Transverse colon (tissue), 4 donors: Measurements from ENCODE around the gene PLD5. TPM values are rescaled to one million over a fixed set of nuclear protein-coding genes. Genes with fewer than 3 reads are reported as not detected.
"Not testable (repeated sequence)": the region's sequence is repeated elsewhere in the genome, so short reads cannot be mapped to it uniquely, and the experiment has no call there.

Source experiments
- DNase-seq: peaks from one replicate; pipeline ENCODE4 v3.0.0-alpha.2; 2019
- H3K27ac ChIP-seq, 4 donors: fragments of 200-600 bp; sonication (generic); 2 replicates each; pipeline ENCODE4 v1.5.1; 2016 to 2018; ENCODE audit warnings: inconsistent platforms in 4 of 4
- H3K27me3 ChIP-seq: fragments of 200-600 bp; sonication (generic); 2 replicates; pipeline ENCODE4 v1.5.1; 2017; ENCODE audit warnings: inconsistent platforms
- H3K36me3 ChIP-seq, 4 donors: fragments of 200-600 bp; sonication (generic); 2 replicates each; pipeline ENCODE4 v1.5.1; 2017 to 2019; ENCODE audit warnings: inconsistent platforms in 4 of 4
- H3K4me1 ChIP-seq, 4 donors: fragments of 200-600 bp; sonication (generic); 2 replicates each; pipeline ENCODE4 v1.5.1; 2017 to 2020; ENCODE audit warnings: inconsistent platforms in 4 of 4
- H3K4me3 ChIP-seq, 4 donors: fragments of 200-600 bp; sonication (generic); 1 replicate in 1 of 4; 2 replicates in 3 of 4; pipeline versions ENCODE4 v1.5.1 to v1.6.1; 2017 to 2019; ENCODE audit warnings: inconsistent platforms in 4 of 4
- H3K9me3 ChIP-seq, 2 donors: fragments of 200-600 bp; sonication (generic); 2 replicates each; pipeline ENCODE4 v1.5.1; 2017 to 2019; ENCODE audit warnings: inconsistent platforms in 2 of 2
- CTCF ChIP-seq, 5 experiments: fragments of 200-600 bp in 3 of 5; fragments of 450-650 bp in 2 of 5; sonication (generic) in 3 of 5; IDR thresholded peaks; 1 replicate in 2 of 5; 2 replicates in 3 of 5; pipeline ENCODE4 v1.5.1; 2016 to 2017; ENCODE audit warnings: antibody characterized with exemption in 5 of 5, inconsistent platforms in 3 of 5, mild to moderate bottlenecking in 2 of 5, moderate library complexity in 1 of 5
- EP300 ChIP-seq: sonication (generic); formaldehyde crosslinking; IDR thresholded peaks from one replicate; pipeline ENCODE4 v1.6.1; 2017; ENCODE audit warnings: antibody characterized with exemption, low read depth
- POLR2A ChIP-seq: fragments of 450-650 bp; IDR thresholded peaks from one replicate; pipeline ENCODE4 v1.6.1; 2016; ENCODE audit warnings: antibody characterized with exemption, mild to moderate bottlenecking, moderate library complexity
- POLR2AphosphoS5 ChIP-seq, 3 donors: sonication (generic); formaldehyde crosslinking; IDR thresholded peaks; one replicate each; pipeline ENCODE4 v1.6.1; 2016; ENCODE audit warnings: antibody characterized with exemption in 3 of 3
- WGBS, 2 donors: methylation state at CpG; one replicate each; pipeline ENCODE4 v1.1.5; 2018; ENCODE audit warnings: low coverage in 1 of 2; 5-methylcytosine and 5-hydroxymethylcytosine counted together
- in situ Hi-C, 4 donors: fragments of 200-750 bp; cut with MboI; loops; one replicate each; pipeline versions ENCODE4 v1.15.0 to v1.15.1; 2017; ENCODE audit warnings: low sequenced_read_pairs in 3 of 4, low pct_ligation_motif_present in 1 of 4, low pct_unique_long_range_greater_than_20kb in 1 of 4
- intact Hi-C: fragments of 100-400 bp; cut with DNase I; formaldehyde crosslinking; loops from one replicate; pipeline ENCODE4 v1.15.1; 2023; ENCODE audit warnings: low total_unique reads
- total RNA-seq, 4 donors: library from RNA; depleted of rRNA; stranded (reverse); fragments of >200 nt; gene quantifications; one replicate each; pipeline ENCODE4 v1.1.0, GENCODE V29; 2016

PLD5 gene
- total RNA-seq, 4 donors from 2014 or later: 0.16 TPM; not detected in 3

- no peaks in the 10 kb centered on the region for H3K36me3 ChIP-seq
- H3K27ac ChIP-seq: no peak overlapping the region
- no peak for DNase-seq
- in situ Hi-C loops (no loop called here), intact Hi-C loops (no loop called here)
- TF ChIP-seq POLR2AphosphoS5 (IDR thresholded peaks at IDR 0.05) (no peak), POLR2A (no peak)
- H3K27me3 ChIP-seq: no peaks in the 10 kb centered on the region
- 62 to 69% methylated on average over 4 to 12 of the region's 12 CpGs for WGBS, 2 donors
- no peak overlapping the region for H3K4me3 ChIP-seq
- no peaks in the 10 kb centered on the region for H3K4me1 ChIP-seq
- H3K9me3 ChIP-seq: peaks cover 0 to 5% of the 10 kb centered on the region in 2 donors
These were observed 312.1 kb downstream of the PLD5 start for GRCh38 chr1:242212401-242212800.

GRCh38 chr1:242211254-242212022 lies 313.1 kb downstream of the PLD5 start:
- peaks cover 0 to 1% of the 10 kb centered on the region in 2 donors for H3K9me3 ChIP-seq
- H3K36me3 ChIP-seq: no peaks in the 10 kb centered on the region
- 58 to 64% methylated on average over 10 to 11 of the region's 11 CpGs for WGBS, 2 donors
- in situ Hi-C loops: no loop called here
- H3K4me1 ChIP-seq: no peaks in the 10 kb centered on the region
- H3K27me3 ChIP-seq: no peaks in the 10 kb centered on the region
- DNase-seq: no peak
- no peak overlapping the region for H3K27ac ChIP-seq
- intact Hi-C loops: no loop called here
- TF ChIP-seq CTCF (IDR thresholded peaks at IDR 0.05): no peak
- TF ChIP-seq EP300: no peak
- no peak for TF ChIP-seq POLR2AphosphoS5 (IDR thresholded peaks at IDR 0.05)
- no peak overlapping the region for H3K4me3 ChIP-seq

DNA sequence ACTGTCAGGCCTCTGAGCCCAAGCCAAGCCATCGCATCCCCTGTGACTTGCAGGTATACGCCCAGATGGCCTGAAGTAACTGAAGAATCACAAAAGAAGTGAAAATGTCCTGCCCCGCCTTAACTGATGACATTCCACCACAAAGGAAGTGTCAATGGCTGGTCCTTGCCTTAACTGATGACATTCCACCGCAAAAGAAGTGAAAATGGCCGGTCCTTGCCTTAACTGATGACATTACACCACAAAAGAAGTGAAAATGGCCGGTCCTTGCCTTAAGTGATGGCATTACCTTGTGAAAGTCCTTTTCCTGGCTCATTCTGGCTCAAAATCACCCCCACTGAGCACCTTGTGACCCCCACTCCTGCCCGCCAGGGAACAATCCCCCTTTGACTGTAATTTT lies 314.2 kb downstream of the PLD5 start:
- WGBS, 2 donors: 74 to 81% methylated on average over 7 of the region's 7 CpGs

DNA sequence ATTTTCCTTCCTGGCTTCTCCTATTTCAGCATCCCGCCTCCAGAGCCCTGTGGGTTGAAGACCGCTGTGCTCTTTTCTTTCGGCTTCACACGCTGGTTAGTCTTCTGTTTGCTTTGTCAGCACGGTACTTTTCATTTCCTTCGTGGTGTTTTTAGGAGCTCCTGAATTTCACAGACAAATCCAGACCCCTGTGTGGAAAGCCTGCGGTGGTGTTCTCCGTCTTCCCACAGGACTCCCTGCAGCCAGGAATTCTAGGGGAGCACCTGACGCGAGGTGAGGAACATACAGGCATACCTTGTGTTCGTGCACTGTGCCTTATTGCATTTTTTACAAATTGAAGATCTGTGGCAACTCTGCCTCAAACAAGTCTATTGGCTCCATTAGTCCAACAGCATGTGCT lies 315.4 kb downstream of the PLD5 start:
- Histone ChIP-seq H3K27ac (no peak overlapping the region), H3K9me3 (no peaks in the 10 kb centered on the region), H3K4me3 (no peak overlapping the region), H3K27me3 (no peaks in the 10 kb centered on the region), H3K36me3 (no peaks in the 10 kb centered on the region), H3K4me1 (no peaks in the 10 kb centered on the region)
- in situ Hi-C loops: no loop called here
- WGBS, 2 donors: 82 to 85% methylated on average over 11 of the region's 11 CpGs
- intact Hi-C loops: no loop called here
- no peak for DNase-seq
- TF ChIP-seq CTCF (IDR thresholded peaks at IDR 0.05): no peak
- no peak for TF ChIP-seq POLR2AphosphoS5 (IDR thresholded peaks at IDR 0.05)
- no peak for TF ChIP-seq POLR2A
- no peak for TF ChIP-seq EP300

More for the DNA sequence above, 314.2 kb downstream of the PLD5 start:
- H3K4me3 ChIP-seq, intact Hi-C loops, H3K9me3 ChIP-seq, DNase-seq, H3K4me1 ChIP-seq, H3K27ac ChIP-seq, H3K36me3 ChIP-seq, in situ Hi-C loops, H3K27me3 ChIP-seq: not testable (repeated sequence)

GRCh38 chr1:242208021-242208420 lies 316.5 kb downstream of the PLD5 start:
- in situ Hi-C loops: no loop called here
- H3K4me1 ChIP-seq: no peaks in the 10 kb centered on the region
- no peak overlapping the region for H3K27ac ChIP-seq
- DNase-seq: no peak
- 95 to 100% methylated on average over 2 of the region's 2 CpGs for WGBS, 2 donors
- no peak for TF ChIP-seq POLR2AphosphoS5 (IDR thresholded peaks at IDR 0.05)
- TF ChIP-seq POLR2A: no peak
- no peak for TF ChIP-seq EP300
- TF ChIP-seq CTCF (IDR thresholded peaks at IDR 0.05): no peak
- no peaks in the 10 kb centered on the region for H3K9me3 ChIP-seq
- intact Hi-C loops: no loop called here
- H3K4me3 ChIP-seq: no peak overlapping the region
- no peaks in the 10 kb centered on the region for H3K36me3 ChIP-seq
- no peaks in the 10 kb centered on the region for H3K27me3 ChIP-seq
